ENCODE measurements around the gene MAN2A2. TPM values are rescaled to one million over a fixed set of nuclear protein-coding genes. Genes with fewer than 3 reads are reported as not detected.

Gene MAN2A2
- total and polyA plus RNA-seq, 2 experiments from 2014 or later: 11.2 to 32.7 TPM

GRCh38 chr15:90949979-90950675, 47.0 kb downstream of the MAN2A2 start:
- Histone ChIP-seq H3K36me3 (replicated peaks; ENCODE audit: insufficient read depth, low read depth) (no peaks in the 10 kb centered on the region), H3K9me2 (replicated peaks; ENCODE audit: insufficient read depth) (no peaks in the 10 kb centered on the region), H4K20me1 (ENCODE audit: insufficient read depth, poor library complexity, severe bottlenecking) (no peaks in the 10 kb centered on the region), H3K4me2 (no peak overlapping the region), H3K4me3 (no peak overlapping the region), H3K27ac (no peak overlapping the region), H2AFZ (no peak overlapping the region), H3K27me3 (no peaks in the 10 kb centered on the region), H3K4me1 (ENCODE audit: insufficient read depth) (no peaks in the 10 kb centered on the region), H3K9me3 (ENCODE audit: low read depth) (no peaks in the 10 kb centered on the region), H3K79me2 (no peaks in the 10 kb centered on the region)
- no peak for DNase-seq (ENCODE audit: low spot score)
- WGBS (ENCODE audit: low lambda C conversion rate, missing lambda C conversion rate): 94% methylated on average over 22 of the region's 23 CpGs
- no peak for TF ChIP-seq EZH2phosphoT487 (IDR thresholded peaks at IDR 0.05; ENCODE audit: low read depth, severe bottlenecking, unreplicated experiment)
- TF ChIP-seq CTCF (IDR thresholded peaks at IDR 0.05; ENCODE audit: poor library complexity): no peak
- TF ChIP-seq EZH2 (IDR thresholded peaks at IDR 0.05; ENCODE audit: borderline replicate concordance): no peak

GRCh38 chr15:90950676-90951075, 47.6 kb downstream of the MAN2A2 start:
- H3K4me1 ChIP-seq (ENCODE audit: insufficient read depth): peaks cover 5% of the 10 kb centered on the region
- no peak for DNase-seq (ENCODE audit: low spot score)
- H3K4me3 ChIP-seq: no peak overlapping the region
- H3K4me2 ChIP-seq: no peak overlapping the region
- H3K9me2 ChIP-seq (replicated peaks; ENCODE audit: insufficient read depth): no peaks in the 10 kb centered on the region
- no peaks in the 10 kb centered on the region for H3K27me3 ChIP-seq
- no peaks in the 10 kb centered on the region for H3K9me3 ChIP-seq (ENCODE audit: low read depth)
- H3K79me2 ChIP-seq: peaks cover under 1% of the 10 kb centered on the region
- H2AFZ ChIP-seq: no peak overlapping the region
- TF ChIP-seq EZH2phosphoT487 (IDR thresholded peaks at IDR 0.05; ENCODE audit: low read depth, severe bottlenecking, unreplicated experiment) (no peak), EZH2 (IDR thresholded peaks at IDR 0.05; ENCODE audit: borderline replicate concordance) (no peak), CTCF (IDR thresholded peaks at IDR 0.05; ENCODE audit: poor library complexity) (no peak)
- 97% methylated on average over 6 of the region's 6 CpGs for WGBS (ENCODE audit: low lambda C conversion rate, missing lambda C conversion rate)
- H3K27ac ChIP-seq: no peak overlapping the region
- no peaks in the 10 kb centered on the region for H3K36me3 ChIP-seq (replicated peaks; ENCODE audit: insufficient read depth, low read depth)
- no peaks in the 10 kb centered on the region for H4K20me1 ChIP-seq (ENCODE audit: insufficient read depth, poor library complexity, severe bottlenecking)

- no peak overlapping the region for H2AFZ ChIP-seq
- no peaks in the 10 kb centered on the region for H3K9me2 ChIP-seq (replicated peaks; ENCODE audit: insufficient read depth)
- no peaks in the 10 kb centered on the region for H3K36me3 ChIP-seq (replicated peaks; ENCODE audit: insufficient read depth, low read depth)
- H3K79me2 ChIP-seq: peaks cover 3% of the 10 kb centered on the region
- TF ChIP-seq EZH2 (IDR thresholded peaks at IDR 0.05; ENCODE audit: borderline replicate concordance) (no peak), CTCF (IDR thresholded peaks at IDR 0.05; ENCODE audit: poor library complexity) (no peak), EZH2phosphoT487 (IDR thresholded peaks at IDR 0.05; ENCODE audit: low read depth, severe bottlenecking, unreplicated experiment) (no peak)
- no peak overlapping the region for H3K27ac ChIP-seq
- H3K4me3 ChIP-seq: no peak overlapping the region
- DNase-seq (ENCODE audit: low spot score): no peak
- peaks cover 17% of the 10 kb centered on the region for H3K4me1 ChIP-seq (ENCODE audit: insufficient read depth)
- no peak overlapping the region for H3K4me2 ChIP-seq
- H3K27me3 ChIP-seq: no peaks in the 10 kb centered on the region
- WGBS (ENCODE audit: low lambda C conversion rate, missing lambda C conversion rate): 96% methylated on average over 14 of the region's 14 CpGs
- H3K9me3 ChIP-seq (ENCODE audit: low read depth): no peaks in the 10 kb centered on the region
- no peaks in the 10 kb centered on the region for H4K20me1 ChIP-seq (ENCODE audit: insufficient read depth, poor library complexity, severe bottlenecking)
These were observed 50.0 kb downstream of the MAN2A2 start for GRCh38 chr15:90952901-90953677.

Data from hepatocyte (in vitro differentiated cells).